H9 (cell line): ENCODE data around the gene NEMP1. TPM values are rescaled to one million over a fixed set of nuclear protein-coding genes. Genes with fewer than 3 reads are reported as not detected.

Experiments used
- DNase-seq: peaks from one replicate; pipeline ENCODE4 v3.0.0-alpha.2; 2017
- H2AFZ ChIP-seq: one replicate; pipeline ENCODE4 v1.6.1; 2013; ENCODE audit warnings: mild to moderate bottlenecking, low read length, control low read depth, moderate library complexity
- H2AK5ac ChIP-seq: 2 replicates; pipeline ENCODE4 v1.6.1; 2013; ENCODE audit warnings: low read length, control low read depth, mixed read lengths; ENCODE audit not compliant: insufficient read length
- H2BK120ac ChIP-seq: one replicate; pipeline ENCODE4 v1.6.1; 2013; ENCODE audit warnings: low read depth, mild to moderate bottlenecking, low read length, control low read depth, inconsistent platforms; ENCODE audit not compliant: poor library complexity, severe bottlenecking
- H2BK12ac ChIP-seq: 2 replicates; pipeline ENCODE4 v1.6.1; 2013; ENCODE audit warnings: low read length, control low read depth, mixed read lengths, low read depth; ENCODE audit not compliant: insufficient read length
- H2BK15ac ChIP-seq: 2 replicates; pipeline ENCODE4 v1.6.1; 2013; ENCODE audit warnings: low read depth, low read length, control low read depth
- H2BK20ac ChIP-seq: one replicate; pipeline ENCODE4 v1.6.1; 2013; ENCODE audit warnings: low read depth, mild to moderate bottlenecking, low read length, control low read depth, inconsistent platforms; ENCODE audit not compliant: poor library complexity, severe bottlenecking
- H2BK5ac ChIP-seq: 2 replicates; pipeline ENCODE4 v1.6.1; 2013; ENCODE audit warnings: low read length, control low read depth, mixed read lengths; ENCODE audit not compliant: insufficient read length
- H3K14ac ChIP-seq: 2 replicates; pipeline ENCODE4 v1.6.1; 2013; ENCODE audit warnings: low read length, control low read depth; ENCODE audit not compliant: insufficient read depth
- H3K18ac ChIP-seq: 2 replicates; pipeline ENCODE4 v1.6.1; 2013; ENCODE audit warnings: low read depth, mild to moderate bottlenecking, mixed read lengths, low read length, control low read depth; ENCODE audit not compliant: insufficient read length
- H3K23ac ChIP-seq: 2 replicates; pipeline ENCODE4 v1.6.1; 2013; ENCODE audit warnings: low read length, control low read depth, mixed read lengths, low read depth; ENCODE audit not compliant: insufficient read length
- H3K23me2 ChIP-seq: 2 replicates; pipeline ENCODE4 v1.6.1; 2013; ENCODE audit warnings: low read depth, mild to moderate bottlenecking, mixed read lengths, low read length, control low read depth; ENCODE audit not compliant: insufficient read length, poor library complexity, severe bottlenecking
- H3K27ac ChIP-seq: 2 replicates; pipeline ENCODE4 v1.5.1; 2013; ENCODE audit warnings: low read length, control low read depth, mixed read lengths, low read depth; ENCODE audit not compliant: insufficient read length
- H3K27me3 ChIP-seq: 2 replicates; pipeline ENCODE4 v1.6.1; 2013; ENCODE audit warnings: low read length, control low read depth, inconsistent platforms; ENCODE audit not compliant: insufficient read depth
- H3K4ac ChIP-seq: 2 replicates; pipeline ENCODE4 v1.6.1; 2013; ENCODE audit warnings: low read depth, mild to moderate bottlenecking, control low read depth, inconsistent platforms, low read length, moderate library complexity
- H3K4me1 ChIP-seq: 2 replicates; pipeline ENCODE4 v1.6.1; 2013; ENCODE audit warnings: low read length, control low read depth, inconsistent platforms; ENCODE audit not compliant: insufficient read depth
- H3K4me2 ChIP-seq: 2 replicates; pipeline ENCODE4 v1.6.1; 2013; ENCODE audit warnings: low read length, control low read depth, mixed read lengths; ENCODE audit not compliant: insufficient read length, insufficient read depth
- H3K56ac ChIP-seq: 2 replicates; pipeline ENCODE4 v1.6.1; 2013; ENCODE audit warnings: low read depth, mild to moderate bottlenecking, mixed read lengths, low read length, control low read depth; ENCODE audit not compliant: insufficient read length
- H3K79me1 ChIP-seq: 2 replicates; pipeline ENCODE4 v1.6.1; 2013; ENCODE audit warnings: low read depth, mild to moderate bottlenecking, moderate library complexity, low read length, control low read depth, inconsistent platforms; ENCODE audit not compliant: insufficient read depth, poor library complexity, severe bottlenecking
- H3K79me2 ChIP-seq: 2 replicates; pipeline ENCODE4 v1.6.1; 2013; ENCODE audit warnings: low read length, control low read depth, inconsistent platforms; ENCODE audit not compliant: insufficient read depth
- H3K9ac ChIP-seq: 2 replicates; pipeline ENCODE4 v1.6.1; 2013; ENCODE audit warnings: low read length, control low read depth, mixed read lengths; ENCODE audit not compliant: insufficient read length; ENCODE audit errors: extremely low read depth
- H3K9me3 ChIP-seq: one replicate; pipeline ENCODE4 v1.6.1; 2013; ENCODE audit warnings: low read depth, low read length, inconsistent platforms; ENCODE audit not compliant: control insufficient read depth
- H3T11ph ChIP-seq: one replicate; pipeline ENCODE4 v1.6.1; 2013; ENCODE audit warnings: mild to moderate bottlenecking, low read length, control low read depth, inconsistent platforms
- H4K20me1 ChIP-seq: one replicate; pipeline ENCODE4 v1.6.1; 2013; ENCODE audit not compliant: control insufficient read depth, insufficient read length, insufficient read depth
- H4K5ac ChIP-seq: 2 replicates; pipeline ENCODE4 v1.6.1; 2013; ENCODE audit warnings: low read depth, mild to moderate bottlenecking, mixed read lengths, low read length, control low read depth; ENCODE audit not compliant: insufficient read length
- H4K8ac ChIP-seq: replicated peaks from 2 replicates; pipeline ENCODE4 v1.6.1; 2013; ENCODE audit warnings: low read length, control low read depth, mixed read lengths, low read depth; ENCODE audit not compliant: insufficient read length
- H4K91ac ChIP-seq: 2 replicates; pipeline ENCODE4 v1.6.1; 2013; ENCODE audit warnings: low read depth, mild to moderate bottlenecking, moderate library complexity, mixed read lengths, low read length, control low read depth; ENCODE audit not compliant: insufficient read length
- H3K27ac Mint-ChIP-seq, 3 experiments: 2 replicates in 2 of 3; 3 replicates in 1 of 3; pipeline ENCODE4 v1.8.0; 2020 to 2021; ENCODE audit warnings: mixed read lengths in 3 of 3, mild to moderate bottlenecking in 1 of 3, moderate library complexity in 1 of 3
- H3K27me3 Mint-ChIP-seq: 2 replicates; pipeline ENCODE4 v1.8.0; 2021; ENCODE audit warnings: low read depth, mild to moderate bottlenecking, moderate library complexity, mixed read lengths
- H3K36me3 Mint-ChIP-seq, 3 experiments: 2 replicates in 2 of 3; 3 replicates in 1 of 3; pipeline ENCODE4 v1.8.0; 2020 to 2021; ENCODE audit warnings: low read depth in 3 of 3, mixed read lengths in 3 of 3; ENCODE audit not compliant: insufficient read depth in 1 of 3
- H3K4me1 Mint-ChIP-seq, 2 experiments: 2 replicates each; pipeline ENCODE4 v1.8.0; 2020; ENCODE audit warnings: mixed read lengths in 2 of 2
- H3K4me3 Mint-ChIP-seq, 2 experiments: 2 replicates in 1 of 2; 3 replicates in 1 of 2; pipeline ENCODE4 v1.8.0; 2020 to 2021; ENCODE audit warnings: mild to moderate bottlenecking in 2 of 2, mixed read lengths in 2 of 2, moderate library complexity in 1 of 2
- H3K9me3 Mint-ChIP-seq, 2 experiments: 2 replicates in 1 of 2; 3 replicates in 1 of 2; pipeline ENCODE4 v1.8.0; 2020; ENCODE audit warnings: mild to moderate bottlenecking in 2 of 2, mixed read lengths in 2 of 2, moderate library complexity in 1 of 2
- WGBS: extraction: QIAGEN DNeasy Blood & Tissue Kit; methylation state at CpG from one replicate; pipeline ENCODE4 v1.1.7; 2013; ENCODE audit warnings: missing lambda C conversion rate, low lambda C conversion rate, mixed read lengths; ENCODE audit not compliant: insufficient read length; ENCODE audit errors: extremely low coverage; 5-methylcytosine and 5-hydroxymethylcytosine counted together
- total RNA-seq: library from RNA; stranded (reverse); gene quantifications from 2 replicates; pipeline ENCODE4 v1.2.1, GENCODE V29; 2021
- TF ChIP-seq, protein P1 (sequence below): fragments of 200-600 bp; sonication (generic); conservative IDR thresholded peaks from 3 replicates; pipeline ENCODE4 v1.8.0; 2021; ENCODE audit warnings: antibody characterized with exemption, mild to moderate bottlenecking

Gene NEMP1
- total RNA-seq, 1 experiment from 2014 or later = 50.1 TPM

DNA sequence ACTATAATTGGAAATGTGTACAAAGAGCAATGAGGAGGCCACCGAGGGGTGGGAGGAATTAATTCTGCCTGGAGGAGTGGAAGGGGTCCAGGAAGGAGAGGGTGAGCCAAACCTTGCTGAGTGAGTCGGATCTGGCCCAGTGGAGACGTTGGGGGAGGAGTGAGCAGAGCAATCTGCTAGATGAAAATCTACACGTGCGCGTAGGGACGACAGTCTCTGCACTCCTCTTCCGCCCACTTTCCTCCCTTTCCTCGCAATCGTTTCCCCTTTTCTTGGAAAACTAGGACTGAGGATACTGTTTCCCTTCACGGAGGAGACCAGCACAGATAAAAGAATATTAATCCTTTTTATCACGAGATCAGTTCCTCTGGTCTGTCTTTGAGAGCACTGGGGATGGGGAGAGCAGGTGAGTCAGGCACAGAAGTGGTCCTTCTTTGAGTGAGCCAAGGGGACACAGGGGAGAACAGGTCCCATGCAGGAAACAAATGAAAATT lies 7.5 kb upstream of the NEMP1 start:
- Mint-ChIP-seq H3K4me1 (peaks cover 32 to 35% of the 10 kb centered on the region in 2 experiments), H3K4me3 (peak overlapping the region; percentile 79 to 87), H3K27ac (peak overlapping the region; percentile 94 to 98 (median 96)), H3K27me3 (no peaks in the 10 kb centered on the region), H3K9me3 (no peaks in the 10 kb centered on the region; a peak in 1 of 5 replicates), H3K36me3 (peaks cover 2 to 12% (median 12%) of the 10 kb centered on the region in 3 experiments; a peak in 6 of 7 replicates)
- Histone ChIP-seq H3K4ac (no peak overlapping the region), H3K4me1 (no peaks in the 10 kb centered on the region), H3K14ac (peak overlapping the region; percentile 50; the same call in 1 of the 2 replicates), H3K56ac (no peak overlapping the region), H3K4me2 (peak overlapping the region; percentile 63), H3T11ph (no peak overlapping the region), H3K79me2 (no peaks in the 10 kb centered on the region; the same call in 1 of the 2 replicates), H3K18ac (peak overlapping the region; percentile 41), H3K79me1 (no peaks in the 10 kb centered on the region), H3K9me3 (no peaks in the 10 kb centered on the region), H2BK5ac (no peak overlapping the region), H2BK120ac (no peak overlapping the region), H2BK12ac (no peak overlapping the region), H2AFZ (no peak overlapping the region), H3K27me3 (no peaks in the 10 kb centered on the region), H3K27ac (peak overlapping the region; percentile 67), H4K91ac (no peak overlapping the region), H3K23ac (no peak overlapping the region), H3K9ac (peak overlapping the region; percentile 8), H4K20me1 (no peaks in the 10 kb centered on the region), H4K5ac (peak overlapping the region; percentile 1), H4K8ac (no peak overlapping the region), H2BK20ac (no peak overlapping the region), H2BK15ac (no peak overlapping the region), H3K23me2 (peaks cover 9% of the 10 kb centered on the region), H2AK5ac (no peak overlapping the region)
- DNase-seq = no peak
- TF ChIP-seq, protein P1, sequence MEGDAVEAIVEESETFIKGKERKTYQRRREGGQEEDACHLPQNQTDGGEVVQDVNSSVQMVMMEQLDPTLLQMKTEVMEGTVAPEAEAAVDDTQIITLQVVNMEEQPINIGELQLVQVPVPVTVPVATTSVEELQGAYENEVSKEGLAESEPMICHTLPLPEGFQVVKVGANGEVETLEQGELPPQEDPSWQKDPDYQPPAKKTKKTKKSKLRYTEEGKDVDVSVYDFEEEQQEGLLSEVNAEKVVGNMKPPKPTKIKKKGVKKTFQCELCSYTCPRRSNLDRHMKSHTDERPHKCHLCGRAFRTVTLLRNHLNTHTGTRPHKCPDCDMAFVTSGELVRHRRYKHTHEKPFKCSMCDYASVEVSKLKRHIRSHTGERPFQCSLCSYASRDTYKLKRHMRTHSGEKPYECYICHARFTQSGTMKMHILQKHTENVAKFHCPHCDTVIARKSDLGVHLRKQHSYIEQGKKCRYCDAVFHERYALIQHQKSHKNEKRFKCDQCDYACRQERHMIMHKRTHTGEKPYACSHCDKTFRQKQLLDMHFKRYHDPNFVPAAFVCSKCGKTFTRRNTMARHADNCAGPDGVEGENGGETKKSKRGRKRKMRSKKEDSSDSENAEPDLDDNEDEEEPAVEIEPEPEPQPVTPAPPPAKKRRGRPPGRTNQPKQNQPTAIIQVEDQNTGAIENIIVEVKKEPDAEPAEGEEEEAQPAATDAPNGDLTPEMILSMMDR = no peak
- WGBS = no CpG with 5 or more reads among the region's 12 CpGs
